ENCODE data around the gene SLC7A11. TPM values are rescaled to one million over a fixed set of nuclear protein-coding genes. Genes with fewer than 3 reads are reported as not detected.

SLC7A11 gene
- total RNA-seq, 1 experiment from 2014 or later, result 10.1 TPM

- TF ChIP-seq, protein P1, sequence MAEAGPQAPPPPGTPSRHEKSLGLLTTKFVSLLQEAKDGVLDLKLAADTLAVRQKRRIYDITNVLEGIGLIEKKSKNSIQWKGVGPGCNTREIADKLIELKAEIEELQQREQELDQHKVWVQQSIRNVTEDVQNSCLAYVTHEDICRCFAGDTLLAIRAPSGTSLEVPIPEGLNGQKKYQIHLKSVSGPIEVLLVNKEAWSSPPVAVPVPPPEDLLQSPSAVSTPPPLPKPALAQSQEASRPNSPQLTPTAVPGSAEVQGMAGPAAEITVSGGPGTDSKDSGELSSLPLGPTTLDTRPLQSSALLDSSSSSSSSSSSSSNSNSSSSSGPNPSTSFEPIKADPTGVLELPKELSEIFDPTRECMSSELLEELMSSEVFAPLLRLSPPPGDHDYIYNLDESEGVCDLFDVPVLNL (CRISPR knock-in tag; IDR thresholded peaks at IDR 0.05; ENCODE audit: borderline replicate concordance, low read depth), result no peak
- no peak for TF ChIP-seq E2F5 (CRISPR knock-in tag; IDR thresholded peaks at IDR 0.05)
- TF ChIP-seq SMAD3 (CRISPR knock-in tag; IDR thresholded peaks at IDR 0.05; ENCODE audit: borderline replicate concordance), result no peak
- TF ChIP-seq NR2C2 (CRISPR knock-in tag; IDR thresholded peaks at IDR 0.05), result no peak
- no peak for TF ChIP-seq JUN (CRISPR knock-in tag; IDR thresholded peaks at IDR 0.05)
Measured at GRCh38 chr4:138181287-138181686, 60.9 kb downstream of the SLC7A11 start (continued).

DNA sequence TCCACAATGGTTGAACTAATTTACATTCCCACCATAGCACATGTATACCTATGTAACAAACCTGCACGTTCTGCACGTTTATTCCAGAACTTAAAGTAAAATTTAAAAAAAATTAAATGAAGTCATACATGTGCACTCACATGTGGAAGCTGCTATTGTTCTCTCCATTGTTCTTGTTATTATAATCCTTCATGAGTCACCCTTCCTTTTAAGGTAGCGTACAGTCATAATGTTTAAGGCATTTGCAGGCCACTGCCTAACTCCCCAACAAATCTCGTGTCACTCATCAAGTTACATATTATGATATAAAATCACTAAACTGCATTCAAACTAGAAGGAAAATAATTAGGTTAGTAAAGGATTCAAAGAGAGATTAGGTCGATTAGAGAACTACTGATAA is 63.6 kb downstream of the SLC7A11 start:
- no peak for ATAC-seq
- TF ChIP-seq TEAD1 (CRISPR knock-in tag; IDR thresholded peaks at IDR 0.05), result no peak
- TF ChIP-seq, protein P2, sequence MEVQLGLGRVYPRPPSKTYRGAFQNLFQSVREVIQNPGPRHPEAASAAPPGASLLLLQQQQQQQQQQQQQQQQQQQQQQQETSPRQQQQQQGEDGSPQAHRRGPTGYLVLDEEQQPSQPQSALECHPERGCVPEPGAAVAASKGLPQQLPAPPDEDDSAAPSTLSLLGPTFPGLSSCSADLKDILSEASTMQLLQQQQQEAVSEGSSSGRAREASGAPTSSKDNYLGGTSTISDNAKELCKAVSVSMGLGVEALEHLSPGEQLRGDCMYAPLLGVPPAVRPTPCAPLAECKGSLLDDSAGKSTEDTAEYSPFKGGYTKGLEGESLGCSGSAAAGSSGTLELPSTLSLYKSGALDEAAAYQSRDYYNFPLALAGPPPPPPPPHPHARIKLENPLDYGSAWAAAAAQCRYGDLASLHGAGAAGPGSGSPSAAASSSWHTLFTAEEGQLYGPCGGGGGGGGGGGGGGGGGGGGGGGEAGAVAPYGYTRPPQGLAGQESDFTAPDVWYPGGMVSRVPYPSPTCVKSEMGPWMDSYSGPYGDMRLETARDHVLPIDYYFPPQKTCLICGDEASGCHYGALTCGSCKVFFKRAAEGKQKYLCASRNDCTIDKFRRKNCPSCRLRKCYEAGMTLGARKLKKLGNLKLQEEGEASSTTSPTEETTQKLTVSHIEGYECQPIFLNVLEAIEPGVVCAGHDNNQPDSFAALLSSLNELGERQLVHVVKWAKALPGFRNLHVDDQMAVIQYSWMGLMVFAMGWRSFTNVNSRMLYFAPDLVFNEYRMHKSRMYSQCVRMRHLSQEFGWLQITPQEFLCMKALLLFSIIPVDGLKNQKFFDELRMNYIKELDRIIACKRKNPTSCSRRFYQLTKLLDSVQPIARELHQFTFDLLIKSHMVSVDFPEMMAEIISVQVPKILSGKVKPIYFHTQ (CRISPR knock-in tag; IDR thresholded peaks at IDR 0.05), result no peak
- no peak for TF ChIP-seq TEAD4 (CRISPR knock-in tag; IDR thresholded peaks at IDR 0.05)
- TF ChIP-seq EMX1 (CRISPR knock-in tag; IDR thresholded peaks at IDR 0.05), result no peak
- TF ChIP-seq ZNF219 (CRISPR knock-in tag; IDR thresholded peaks at IDR 0.05; ENCODE audit: borderline replicate concordance), result no peak
- TF ChIP-seq RORB (CRISPR knock-in tag; IDR thresholded peaks at IDR 0.05), result no peak
- TF ChIP-seq SMAD4 (CRISPR knock-in tag; IDR thresholded peaks at IDR 0.05), result no peak
- no peak for TF ChIP-seq ZNF121 (CRISPR knock-in tag; IDR thresholded peaks at IDR 0.05)
- TF ChIP-seq, protein P3, sequence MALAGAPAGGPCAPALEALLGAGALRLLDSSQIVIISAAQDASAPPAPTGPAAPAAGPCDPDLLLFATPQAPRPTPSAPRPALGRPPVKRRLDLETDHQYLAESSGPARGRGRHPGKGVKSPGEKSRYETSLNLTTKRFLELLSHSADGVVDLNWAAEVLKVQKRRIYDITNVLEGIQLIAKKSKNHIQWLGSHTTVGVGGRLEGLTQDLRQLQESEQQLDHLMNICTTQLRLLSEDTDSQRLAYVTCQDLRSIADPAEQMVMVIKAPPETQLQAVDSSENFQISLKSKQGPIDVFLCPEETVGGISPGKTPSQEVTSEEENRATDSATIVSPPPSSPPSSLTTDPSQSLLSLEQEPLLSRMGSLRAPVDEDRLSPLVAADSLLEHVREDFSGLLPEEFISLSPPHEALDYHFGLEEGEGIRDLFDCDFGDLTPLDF (CRISPR knock-in tag; IDR thresholded peaks at IDR 0.05), result no peak
- no peak for TF ChIP-seq ZBTB21 (CRISPR knock-in tag; IDR thresholded peaks at IDR 0.05; ENCODE audit: borderline replicate concordance)
- TF ChIP-seq, protein P4, sequence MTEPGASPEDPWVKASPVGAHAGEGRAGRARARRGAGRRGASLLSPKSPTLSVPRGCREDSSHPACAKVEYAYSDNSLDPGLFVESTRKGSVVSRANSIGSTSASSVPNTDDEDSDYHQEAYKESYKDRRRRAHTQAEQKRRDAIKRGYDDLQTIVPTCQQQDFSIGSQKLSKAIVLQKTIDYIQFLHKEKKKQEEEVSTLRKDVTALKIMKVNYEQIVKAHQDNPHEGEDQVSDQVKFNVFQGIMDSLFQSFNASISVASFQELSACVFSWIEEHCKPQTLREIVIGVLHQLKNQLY (CRISPR knock-in tag; IDR thresholded peaks at IDR 0.05), result no peak
- TF ChIP-seq JUN (CRISPR knock-in tag; IDR thresholded peaks at IDR 0.05), result no peak
- no peak for DNase-seq (ENCODE audit: low spot score)
- Mint-ChIP-seq H3K4me1 (peaks cover 8% of the 10 kb centered on the region), H3K27ac (no peak overlapping the region), H3K36me3 (peaks cover 14% of the 10 kb centered on the region), H3K4me3 (no peak overlapping the region), H3K9me3 (no peaks in the 10 kb centered on the region), H3K27me3 (ENCODE audit: low read depth) (no peaks in the 10 kb centered on the region)
- ChIA-PET CTCF (no interaction called here), POLR2A (no interaction called here)

DNA sequence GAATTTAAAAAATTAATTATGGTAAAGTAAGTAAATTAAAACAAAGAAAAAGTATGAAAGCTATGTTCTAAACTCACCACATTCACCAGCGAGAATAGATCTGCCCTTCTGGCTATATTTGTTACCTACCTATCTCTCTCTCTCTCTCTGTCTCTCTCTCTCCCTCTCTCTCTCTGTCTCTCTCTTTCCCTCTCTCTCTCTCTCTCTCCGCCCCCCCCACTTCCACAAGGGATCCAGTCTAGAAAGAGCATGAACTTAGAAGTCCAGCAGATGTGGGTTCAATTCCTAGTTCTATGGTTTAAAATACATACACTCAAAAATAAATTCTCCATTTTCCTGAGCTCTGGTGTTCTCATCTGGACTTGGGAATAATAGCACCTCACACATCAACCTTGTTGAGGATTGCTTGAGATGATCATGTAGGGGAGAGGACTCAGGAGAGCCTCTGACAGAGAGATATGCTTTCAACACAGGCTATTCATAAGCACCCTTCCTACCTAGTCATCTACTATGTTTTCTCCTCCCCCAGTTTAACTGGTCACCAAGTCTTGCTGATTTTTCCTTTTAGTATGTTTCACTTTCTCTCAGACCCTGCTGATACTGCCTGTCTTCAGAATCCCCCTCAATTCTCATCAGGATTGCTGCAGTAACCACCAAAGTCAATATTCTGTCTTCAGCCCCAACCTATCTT is 64.7 kb downstream of the SLC7A11 start:
- no peak for DNase-seq (ENCODE audit: low spot score)
- CTCF ChIA-PET, result no interaction called here
- H3K9me3 Mint-ChIP-seq, result no peaks in the 10 kb centered on the region
- peaks cover 3% of the 10 kb centered on the region; the same call in 1 of the 2 replicates for H3K4me1 Mint-ChIP-seq
- no peaks in the 10 kb centered on the region for H3K27me3 Mint-ChIP-seq (ENCODE audit: low read depth)
- H3K27ac Mint-ChIP-seq, result peak overlapping the region; percentile 4; the same call in 1 of the 2 replicates
- H3K4me3 Mint-ChIP-seq, result no peak overlapping the region
- no peak for ATAC-seq
- POLR2A ChIA-PET, result no interaction called here
- peaks cover 14% of the 10 kb centered on the region for H3K36me3 Mint-ChIP-seq
- TF ChIP-seq NFE2L1 (CRISPR knock-in tag; IDR thresholded peaks at IDR 0.05), result no peak
- TF ChIP-seq IRF2 (CRISPR knock-in tag; IDR thresholded peaks at IDR 0.05; ENCODE audit: borderline replicate concordance, low read depth), result no peak
- TF ChIP-seq ZNF423 (CRISPR knock-in tag; IDR thresholded peaks at IDR 0.05), result no peak
- no peak for TF ChIP-seq SMAD4 (CRISPR knock-in tag; IDR thresholded peaks at IDR 0.05)
- TF ChIP-seq ZNF512 (CRISPR knock-in tag; IDR thresholded peaks at IDR 0.05; ENCODE audit: borderline replicate concordance), result no peak
- TF ChIP-seq, protein P5, sequence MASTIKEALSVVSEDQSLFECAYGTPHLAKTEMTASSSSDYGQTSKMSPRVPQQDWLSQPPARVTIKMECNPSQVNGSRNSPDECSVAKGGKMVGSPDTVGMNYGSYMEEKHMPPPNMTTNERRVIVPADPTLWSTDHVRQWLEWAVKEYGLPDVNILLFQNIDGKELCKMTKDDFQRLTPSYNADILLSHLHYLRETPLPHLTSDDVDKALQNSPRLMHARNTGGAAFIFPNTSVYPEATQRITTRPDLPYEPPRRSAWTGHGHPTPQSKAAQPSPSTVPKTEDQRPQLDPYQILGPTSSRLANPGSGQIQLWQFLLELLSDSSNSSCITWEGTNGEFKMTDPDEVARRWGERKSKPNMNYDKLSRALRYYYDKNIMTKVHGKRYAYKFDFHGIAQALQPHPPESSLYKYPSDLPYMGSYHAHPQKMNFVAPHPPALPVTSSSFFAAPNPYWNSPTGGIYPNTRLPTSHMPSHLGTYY (CRISPR knock-in tag; IDR thresholded peaks at IDR 0.05), result no peak
- no peak for TF ChIP-seq USF2 (CRISPR knock-in tag; IDR thresholded peaks at IDR 0.05)
- no peak for TF ChIP-seq ZNF416 (CRISPR knock-in tag; IDR thresholded peaks at IDR 0.05)
- TF ChIP-seq ZNF263 (CRISPR knock-in tag; IDR thresholded peaks at IDR 0.05; ENCODE audit: low read depth), result no peak

Data from WTC11 (cell line).